ENCODE results near the gene COASY.

Gene COASY

DNA sequence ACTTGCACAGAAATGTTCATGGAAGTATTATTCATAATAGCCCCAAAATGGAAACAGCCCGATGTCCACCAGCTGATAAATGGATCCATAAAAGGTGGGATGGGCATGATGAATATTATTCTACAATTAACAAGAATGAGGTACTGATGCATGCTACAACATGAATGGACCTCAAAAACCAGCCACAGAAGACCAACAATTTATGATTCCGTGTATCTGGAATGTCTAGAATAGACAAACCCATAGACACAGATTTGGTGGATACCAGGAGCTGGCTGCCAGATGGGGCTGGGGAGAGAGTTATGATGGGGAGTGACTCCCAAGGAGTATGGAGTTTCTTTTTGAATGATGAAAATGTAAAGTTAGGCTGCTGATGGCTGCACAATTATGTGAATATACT, 36.7 kb upstream of the COASY start:
- no peak overlapping the region for H3K9ac ChIP-seq (ENCODE audit: low read depth, low read length, poor library complexity, severe bottlenecking)
- no peaks in the 10 kb centered on the region for H3K79me2 ChIP-seq (ENCODE audit: insufficient read depth, low read length)
- no peaks in the 10 kb centered on the region for H3K9me2 ChIP-seq (replicated peaks; ENCODE audit: low read depth, low read length)
- H3K4me1 ChIP-seq (ENCODE audit: insufficient read depth, low read length, poor library complexity, severe bottlenecking): peaks cover 17% of the 10 kb centered on the region
- no peaks in the 10 kb centered on the region for H3K9me3 ChIP-seq (ENCODE audit: insufficient read depth, low read depth, low read length)
- H4K20me1 ChIP-seq (ENCODE audit: insufficient read depth, low read length, poor library complexity, severe bottlenecking): no peaks in the 10 kb centered on the region
- H3F3A ChIP-seq (ENCODE audit: low read depth): peaks cover 3% of the 10 kb centered on the region; the same call in 1 of the 2 replicates
- H3K27me3 ChIP-seq (ENCODE audit: insufficient read depth, low read length, poor library complexity, severe bottlenecking): no peaks in the 10 kb centered on the region
- H3K36me3 ChIP-seq (ENCODE audit: insufficient read depth, low read length): no peaks in the 10 kb centered on the region
- TF ChIP-seq, protein P1, sequence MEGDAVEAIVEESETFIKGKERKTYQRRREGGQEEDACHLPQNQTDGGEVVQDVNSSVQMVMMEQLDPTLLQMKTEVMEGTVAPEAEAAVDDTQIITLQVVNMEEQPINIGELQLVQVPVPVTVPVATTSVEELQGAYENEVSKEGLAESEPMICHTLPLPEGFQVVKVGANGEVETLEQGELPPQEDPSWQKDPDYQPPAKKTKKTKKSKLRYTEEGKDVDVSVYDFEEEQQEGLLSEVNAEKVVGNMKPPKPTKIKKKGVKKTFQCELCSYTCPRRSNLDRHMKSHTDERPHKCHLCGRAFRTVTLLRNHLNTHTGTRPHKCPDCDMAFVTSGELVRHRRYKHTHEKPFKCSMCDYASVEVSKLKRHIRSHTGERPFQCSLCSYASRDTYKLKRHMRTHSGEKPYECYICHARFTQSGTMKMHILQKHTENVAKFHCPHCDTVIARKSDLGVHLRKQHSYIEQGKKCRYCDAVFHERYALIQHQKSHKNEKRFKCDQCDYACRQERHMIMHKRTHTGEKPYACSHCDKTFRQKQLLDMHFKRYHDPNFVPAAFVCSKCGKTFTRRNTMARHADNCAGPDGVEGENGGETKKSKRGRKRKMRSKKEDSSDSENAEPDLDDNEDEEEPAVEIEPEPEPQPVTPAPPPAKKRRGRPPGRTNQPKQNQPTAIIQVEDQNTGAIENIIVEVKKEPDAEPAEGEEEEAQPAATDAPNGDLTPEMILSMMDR (conservative IDR thresholded peaks at IDR 0.05; ENCODE audit: low read length): no peak
- TF ChIP-seq EZH2phosphoT487 (IDR thresholded peaks at IDR 0.05; ENCODE audit: borderline replicate concordance): no peak
- no peak overlapping the region for H3K4me3 ChIP-seq (ENCODE audit: low read length, poor library complexity, severe bottlenecking)
- H3K4me2 ChIP-seq (ENCODE audit: low read depth, low read length, poor library complexity, severe bottlenecking): no peak overlapping the region
- H2AFZ ChIP-seq (ENCODE audit: low read length): no peak overlapping the region

DNA sequence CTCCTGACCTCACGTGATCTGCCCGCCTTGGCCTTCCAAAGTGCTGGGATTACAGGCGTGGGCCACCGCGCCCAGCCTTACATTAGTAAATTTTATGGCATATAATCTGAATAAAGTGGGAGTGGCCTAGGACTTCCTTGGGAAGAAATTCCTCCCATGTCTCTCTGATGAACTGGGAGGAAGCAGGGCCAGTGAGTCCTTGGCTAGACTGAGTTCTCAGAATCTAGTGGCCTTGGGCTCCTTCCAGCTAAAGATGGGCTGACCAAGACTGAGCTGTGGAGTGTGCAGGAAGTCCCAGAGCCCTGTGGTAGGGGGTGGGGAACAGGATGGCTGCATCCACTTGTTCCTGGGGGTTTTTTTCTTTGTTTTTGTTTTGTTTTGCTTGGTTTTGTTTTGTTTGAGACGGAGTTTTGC, 35.9 kb upstream of the COASY start:
- Histone ChIP-seq H3K9ac (ENCODE audit: low read depth, low read length, poor library complexity, severe bottlenecking) (no peak overlapping the region), H3K4me1 (ENCODE audit: insufficient read depth, low read length, poor library complexity, severe bottlenecking) (peaks cover 22% of the 10 kb centered on the region), H3K27me3 (ENCODE audit: insufficient read depth, low read length, poor library complexity, severe bottlenecking) (no peaks in the 10 kb centered on the region), H3K4me3 (ENCODE audit: low read length, poor library complexity, severe bottlenecking) (no peak overlapping the region), H4K20me1 (ENCODE audit: insufficient read depth, low read length, poor library complexity, severe bottlenecking) (no peaks in the 10 kb centered on the region), H2AFZ (ENCODE audit: low read length) (no peak overlapping the region), H3F3A (ENCODE audit: low read depth) (peaks cover 11% of the 10 kb centered on the region), H3K9me2 (replicated peaks; ENCODE audit: low read depth, low read length) (no peaks in the 10 kb centered on the region), H3K36me3 (ENCODE audit: insufficient read depth, low read length) (no peaks in the 10 kb centered on the region), H3K79me2 (ENCODE audit: insufficient read depth, low read length) (no peaks in the 10 kb centered on the region), H3K4me2 (ENCODE audit: low read depth, low read length, poor library complexity, severe bottlenecking) (no peak overlapping the region), H3K9me3 (ENCODE audit: insufficient read depth, low read depth, low read length) (no peaks in the 10 kb centered on the region)
- TF ChIP-seq, protein P1 (conservative IDR thresholded peaks at IDR 0.05; ENCODE audit: low read length): no peak
- no peak for TF ChIP-seq EZH2phosphoT487 (IDR thresholded peaks at IDR 0.05; ENCODE audit: borderline replicate concordance)

DNA sequence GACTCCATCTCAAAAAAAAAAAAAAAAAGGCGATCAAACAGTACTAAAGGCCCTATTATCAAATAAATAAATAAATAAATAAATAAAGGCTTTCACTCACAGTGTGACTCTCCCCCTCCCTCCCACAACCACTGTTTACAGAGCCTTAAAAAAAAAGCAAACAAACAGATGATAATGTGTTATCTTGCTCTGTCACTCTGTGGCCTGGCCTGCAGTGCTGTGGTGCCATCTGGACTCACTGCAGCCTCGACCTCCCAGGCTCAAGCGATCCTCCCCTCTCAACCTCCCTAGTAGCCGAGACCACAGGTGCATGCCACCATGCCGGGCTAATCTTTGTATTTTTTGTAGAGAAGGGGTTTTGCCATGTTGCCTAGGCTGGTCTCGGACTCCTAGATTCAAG, 34.0 kb upstream of the COASY start:
- Histone ChIP-seq H3F3A (ENCODE audit: low read depth) (peaks cover 17% of the 10 kb centered on the region), H3K4me1 (ENCODE audit: insufficient read depth, low read length, poor library complexity, severe bottlenecking) (peaks cover 30% of the 10 kb centered on the region), H2AFZ (ENCODE audit: low read length) (no peak overlapping the region), H3K9me3 (ENCODE audit: insufficient read depth, low read depth, low read length) (no peaks in the 10 kb centered on the region), H4K20me1 (ENCODE audit: insufficient read depth, low read length, poor library complexity, severe bottlenecking) (no peaks in the 10 kb centered on the region), H3K4me2 (ENCODE audit: low read depth, low read length, poor library complexity, severe bottlenecking) (no peak overlapping the region), H3K4me3 (ENCODE audit: low read length, poor library complexity, severe bottlenecking) (no peak overlapping the region), H3K9ac (ENCODE audit: low read depth, low read length, poor library complexity, severe bottlenecking) (no peak overlapping the region), H3K9me2 (replicated peaks; ENCODE audit: low read depth, low read length) (no peaks in the 10 kb centered on the region), H3K79me2 (ENCODE audit: insufficient read depth, low read length) (no peaks in the 10 kb centered on the region), H3K27me3 (ENCODE audit: insufficient read depth, low read length, poor library complexity, severe bottlenecking) (no peaks in the 10 kb centered on the region), H3K36me3 (ENCODE audit: insufficient read depth, low read length) (no peaks in the 10 kb centered on the region)
- TF ChIP-seq EZH2phosphoT487 (IDR thresholded peaks at IDR 0.05; ENCODE audit: borderline replicate concordance): no peak
- TF ChIP-seq, protein P1 (conservative IDR thresholded peaks at IDR 0.05; ENCODE audit: low read length): no peak
